ENCODE data around the gene MYL10. TPM values are rescaled to one million over a fixed set of nuclear protein-coding genes. Genes with fewer than 3 reads are reported as not detected.

The MYL10 gene
- total RNA-seq: not detected in 2 replicates

GRCh38 chr7:101629171-101629570, at the start of gene MYL10:
Gene MYL10, minus strand, starts transcription at chr7:101629296. Its CDS starts 178 bp downstream, at chr7:101629118.

Other genes with a start within 250 kb of the MYL10 start
- gene CUX1, start 188.3 kb upstream of the MYL10 start, total RNA-seq: 51.3 and 55.1 TPM in 2 replicates

Data from smooth muscle cell of trachea (primary cell).